KMS-11 (cell line): ENCODE data around the gene CHODL.

Experiments
- H2AFZ ChIP-seq: fragments of 200-600 bp; sonication (generic); 2 replicates; pipeline ENCODE4 v1.6.1; 2016; ENCODE audit warnings: antibody characterized with exemption, mixed run types, low read depth
- H3K27ac ChIP-seq: fragments of 200-600 bp; sonication (generic); 2 replicates; pipeline ENCODE4 v1.6.1; 2016; ENCODE audit warnings: mild to moderate bottlenecking, mixed run types
- H3K27me3 ChIP-seq: fragments of 200-600 bp; sonication (generic); 2 replicates; pipeline ENCODE4 v1.6.1; 2017; ENCODE audit warnings: mild to moderate bottlenecking, low read depth, mixed run types, moderate library complexity; ENCODE audit not compliant: insufficient read depth
- H3K36me3 ChIP-seq: fragments of 200-600 bp; sonication (generic); 2 replicates; pipeline ENCODE4 v1.6.1; 2017; ENCODE audit warnings: mild to moderate bottlenecking, mixed run types; ENCODE audit not compliant: insufficient read depth
- H3K4me1 ChIP-seq: fragments of 200-600 bp; sonication (generic); 2 replicates; pipeline ENCODE4 v1.6.1; 2016; ENCODE audit warnings: mild to moderate bottlenecking, low read depth, mixed run types; ENCODE audit not compliant: poor library complexity, severe bottlenecking
- H3K4me2 ChIP-seq: fragments of 200-600 bp; sonication (generic); 2 replicates; pipeline ENCODE4 v1.7.0; 2016; ENCODE audit warnings: mild to moderate bottlenecking, mixed run types
- H3K4me3 ChIP-seq: fragments of 200-600 bp; sonication (generic); IDR thresholded peaks from 2 replicates; pipeline ENCODE4 v1.6.1; 2017; ENCODE audit warnings: low read depth, low read length, mixed read lengths; ENCODE audit not compliant: insufficient read depth
- H3K79me2 ChIP-seq: fragments of 200-600 bp; sonication (generic); 2 replicates; pipeline ENCODE4 v1.6.1; 2016; ENCODE audit warnings: low read depth, mixed run types; ENCODE audit not compliant: insufficient read depth
- H3K9ac ChIP-seq: fragments of 200-600 bp; sonication (generic); 2 replicates; pipeline ENCODE4 v1.6.1; 2016; ENCODE audit warnings: mild to moderate bottlenecking, mixed run types
- H4K20me1 ChIP-seq: fragments of 200-600 bp; sonication (generic); 2 replicates; pipeline ENCODE4 v1.6.1; 2016; ENCODE audit warnings: mild to moderate bottlenecking, mixed run types; ENCODE audit not compliant: insufficient read depth
- CTCF ChIP-seq: fragments of 200-600 bp; sonication (generic); conservative IDR thresholded peaks from 2 replicates; pipeline ENCODE4 v1.6.1; 2017; ENCODE audit warnings: low read depth, mild to moderate bottlenecking, antibody characterized with exemption, low read length, moderate library complexity, mixed read lengths

Gene CHODL

GRCh38 chr21:18275781-18276180 lies 31.1 kb downstream of the CHODL start:
- Histone ChIP-seq H3K4me3 (no peak overlapping the region), H2AFZ (peak overlapping the region; percentile 38), H3K9ac (peak overlapping the region; percentile 43; the same call in 1 of the 2 replicates), H3K79me2 (no peaks in the 10 kb centered on the region), H3K4me1 (peaks cover 89% of the 10 kb centered on the region), H3K4me2 (peak overlapping the region; percentile 69), H3K27me3 (no peaks in the 10 kb centered on the region), H3K36me3 (no peaks in the 10 kb centered on the region), H3K27ac (peak overlapping the region; percentile 90), H4K20me1 (no peaks in the 10 kb centered on the region)
- TF ChIP-seq CTCF = no peak

GRCh38 chr21:18285379-18285778 lies 40.7 kb downstream of the CHODL start:
- Histone ChIP-seq H3K9ac (peak overlapping the region; percentile 29), H3K4me2 (peak overlapping the region; percentile 47), H3K79me2 (no peaks in the 10 kb centered on the region), H3K4me1 (peaks cover 92% of the 10 kb centered on the region), H3K27ac (peak overlapping the region; percentile 80), H3K27me3 (no peaks in the 10 kb centered on the region), H4K20me1 (no peaks in the 10 kb centered on the region), H2AFZ (peak overlapping the region; percentile 36), H3K4me3 (no peak overlapping the region), H3K36me3 (no peaks in the 10 kb centered on the region)
- TF ChIP-seq CTCF = no peak

- no peak overlapping the region for H3K27ac ChIP-seq
- no peak overlapping the region; the same call in 1 of the 2 replicates for H3K4me2 ChIP-seq
- H3K4me1 ChIP-seq = peaks cover 56% of the 10 kb centered on the region
- H3K4me3 ChIP-seq = no peak overlapping the region
- no peaks in the 10 kb centered on the region for H3K79me2 ChIP-seq
- H4K20me1 ChIP-seq = no peaks in the 10 kb centered on the region
- H3K36me3 ChIP-seq = no peaks in the 10 kb centered on the region
- H2AFZ ChIP-seq = no peak overlapping the region
- no peaks in the 10 kb centered on the region for H3K27me3 ChIP-seq
- no peak overlapping the region for H3K9ac ChIP-seq
- TF ChIP-seq CTCF = no peak
Measured at GRCh38 chr21:18289876-18290275, 45.2 kb downstream of the CHODL start.

GRCh38 chr21:18294100-18294499 lies 49.5 kb downstream of the CHODL start:
- Histone ChIP-seq H3K4me2 (no peak overlapping the region), H3K4me1 (peaks cover 35% of the 10 kb centered on the region), H2AFZ (no peak overlapping the region), H3K27me3 (no peaks in the 10 kb centered on the region), H3K27ac (no peak overlapping the region), H3K79me2 (no peaks in the 10 kb centered on the region), H4K20me1 (no peaks in the 10 kb centered on the region), H3K36me3 (no peaks in the 10 kb centered on the region), H3K4me3 (no peak overlapping the region), H3K9ac (no peak overlapping the region)
- TF ChIP-seq CTCF = no peak
